Hematopoietic multipotent progenitor cell treated with erythropoietin and hydrocortisone succinate and interleukin-3 and kit ligand, for 15 days (in vitro differentiated cells): ENCODE measurements around the gene SNTB2.
A peak's percentile ranks its signal among the peaks of the same experiment; 100 is the strongest.
"Not testable (repeated sequence)": the region's sequence is repeated elsewhere in the genome, so short reads cannot be mapped to it uniquely, and the experiment has no call there.

Experiments
- DNase-seq: peaks from one replicate; pipeline ENCODE4 v3.0.0-alpha.2; 2015; ENCODE audit warnings: low spot score

SNTB2 gene

GRCh38 chr16:69236319-69236718 lies 49.4 kb downstream of the SNTB2 start:
- DNase-seq = no peak

DNA sequence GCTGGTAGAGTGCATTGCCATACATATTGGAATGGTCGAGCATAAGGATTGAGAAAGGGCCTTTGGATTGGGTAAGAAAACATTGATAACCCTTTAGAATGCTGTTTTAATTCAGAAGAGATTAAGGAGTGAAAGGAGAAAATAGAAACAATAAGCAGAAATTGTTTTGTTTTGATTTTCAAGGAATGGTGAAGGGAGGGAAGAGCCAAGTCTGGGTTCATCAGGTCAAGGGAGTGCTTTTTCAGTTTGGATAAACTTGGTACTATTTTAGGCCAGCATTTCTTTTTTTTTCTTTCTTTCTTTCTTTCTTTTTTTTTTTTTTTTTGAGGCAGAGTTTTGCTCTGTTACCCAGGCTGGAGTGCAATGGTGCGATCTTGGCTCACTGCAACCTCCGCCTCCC lies 50.3 kb downstream of the SNTB2 start:
- no peak for DNase-seq

- no peak for DNase-seq
Observed at GRCh38 chr16:69239851-69240250, 52.9 kb downstream of the SNTB2 start.

- no peak for DNase-seq
Observed at GRCh38 chr16:69240331-69240730, 53.4 kb downstream of the SNTB2 start.

DNA sequence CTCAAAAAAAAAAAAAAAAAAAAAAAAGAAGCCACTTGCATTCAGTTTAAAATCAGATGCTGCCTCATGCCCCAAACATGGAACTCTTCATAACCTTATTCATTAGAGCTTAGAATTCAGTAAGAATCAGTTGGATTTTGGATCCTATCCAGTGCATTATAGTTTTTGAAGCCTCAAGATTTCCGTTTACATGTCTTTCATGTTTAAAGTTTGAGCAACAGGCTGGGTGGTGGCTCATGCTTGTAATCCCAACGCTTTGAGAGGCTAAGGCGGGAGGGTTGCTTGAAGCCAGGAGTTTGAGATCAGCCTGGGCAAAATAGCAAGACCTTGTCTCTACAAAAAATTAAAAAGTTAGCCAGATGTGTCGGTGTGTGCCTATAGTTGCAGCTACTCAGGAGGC lies 55.0 kb downstream of the SNTB2 start:
- DNase-seq = no peak

DNA sequence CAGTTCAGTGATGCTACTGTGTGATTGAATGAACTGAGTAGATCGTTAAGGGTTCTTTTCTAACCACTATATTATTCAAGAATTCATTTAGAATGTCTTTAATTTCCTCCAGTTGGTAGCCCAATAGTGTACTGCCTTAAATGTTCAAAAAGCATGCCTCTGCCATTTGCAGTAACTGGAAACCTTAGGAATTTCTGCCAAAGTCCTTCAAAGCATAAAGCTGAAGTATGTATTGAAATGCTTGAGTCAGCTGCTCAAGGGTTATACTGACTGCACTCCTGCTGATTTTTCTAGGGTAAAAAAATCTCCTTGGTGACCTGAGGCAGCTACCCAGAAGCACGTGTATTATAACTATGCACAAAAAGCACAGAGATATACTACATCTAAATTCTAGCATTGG lies 56.5 kb downstream of the SNTB2 start:
- DNase-seq = no peak

DNA sequence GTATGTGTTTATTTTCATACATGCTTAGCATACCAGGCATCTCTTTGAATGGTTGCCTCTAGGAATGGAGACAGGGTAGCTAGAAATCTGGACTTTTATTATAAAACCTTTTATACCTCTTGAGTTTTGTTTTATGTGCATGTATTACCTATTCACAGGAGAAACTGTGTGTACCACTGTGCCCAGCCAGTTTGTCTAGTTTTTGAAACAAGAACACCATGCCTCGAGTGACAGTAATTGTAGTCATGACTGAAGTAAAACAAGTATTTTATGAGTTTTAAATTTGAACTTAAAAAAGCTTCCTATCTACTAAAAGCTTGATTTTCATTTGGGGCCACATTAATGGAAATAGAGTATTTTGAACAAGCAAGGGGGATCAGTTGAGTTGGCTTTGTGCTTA lies 57.4 kb downstream of the SNTB2 start:
- DNase-seq = no peak

DNA sequence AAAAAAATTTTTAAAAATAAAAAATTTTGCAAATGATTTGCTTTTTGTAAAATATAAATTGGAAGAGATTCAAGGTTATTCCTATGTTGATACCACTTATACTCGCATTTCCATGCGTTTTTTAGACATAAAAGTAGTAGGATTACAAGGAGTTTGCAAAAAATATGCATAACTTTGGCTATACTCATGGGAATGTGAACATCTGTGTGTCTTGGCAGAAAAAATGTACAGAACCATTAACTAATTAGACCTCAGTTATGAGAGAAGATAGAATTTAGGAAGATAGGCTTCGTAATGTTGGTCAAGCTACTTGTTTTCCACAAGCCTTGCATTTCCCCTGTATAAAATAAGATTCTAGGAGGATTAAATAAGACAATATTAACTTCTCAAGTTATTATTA lies 63.1 kb downstream of the SNTB2 start:
- no peak for DNase-seq

GRCh38 chr16:69253870-69254341 lies 66.9 kb downstream of the SNTB2 start:
- DNase-seq = no peak

GRCh38 chr16:69259428-69259764 lies 72.4 kb downstream of the SNTB2 start:
- not testable (repeated sequence) for DNase-seq

- no peak for DNase-seq
Observed at GRCh38 chr16:69260019-69260418, 73.1 kb downstream of the SNTB2 start.

DNA sequence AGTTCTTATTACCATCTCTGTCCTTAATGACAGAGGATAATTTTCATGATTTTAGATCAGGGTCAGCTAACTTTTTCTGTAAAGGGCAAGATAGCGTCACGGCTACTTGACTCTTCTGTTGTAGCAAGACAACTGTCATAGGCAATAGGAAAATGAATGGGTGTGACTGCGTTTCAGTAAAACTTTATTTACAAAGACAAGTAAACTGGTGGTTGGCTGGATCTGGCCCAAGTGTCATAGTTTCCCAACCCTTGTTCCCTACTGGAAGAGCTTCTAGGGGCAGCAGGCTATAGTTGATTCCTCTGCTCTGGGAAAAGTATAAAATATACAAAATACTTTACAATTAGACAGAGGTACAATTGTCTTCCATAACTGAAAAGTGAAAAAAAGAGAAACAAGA lies 73.5 kb downstream of the SNTB2 start:
- no peak for DNase-seq

DNA sequence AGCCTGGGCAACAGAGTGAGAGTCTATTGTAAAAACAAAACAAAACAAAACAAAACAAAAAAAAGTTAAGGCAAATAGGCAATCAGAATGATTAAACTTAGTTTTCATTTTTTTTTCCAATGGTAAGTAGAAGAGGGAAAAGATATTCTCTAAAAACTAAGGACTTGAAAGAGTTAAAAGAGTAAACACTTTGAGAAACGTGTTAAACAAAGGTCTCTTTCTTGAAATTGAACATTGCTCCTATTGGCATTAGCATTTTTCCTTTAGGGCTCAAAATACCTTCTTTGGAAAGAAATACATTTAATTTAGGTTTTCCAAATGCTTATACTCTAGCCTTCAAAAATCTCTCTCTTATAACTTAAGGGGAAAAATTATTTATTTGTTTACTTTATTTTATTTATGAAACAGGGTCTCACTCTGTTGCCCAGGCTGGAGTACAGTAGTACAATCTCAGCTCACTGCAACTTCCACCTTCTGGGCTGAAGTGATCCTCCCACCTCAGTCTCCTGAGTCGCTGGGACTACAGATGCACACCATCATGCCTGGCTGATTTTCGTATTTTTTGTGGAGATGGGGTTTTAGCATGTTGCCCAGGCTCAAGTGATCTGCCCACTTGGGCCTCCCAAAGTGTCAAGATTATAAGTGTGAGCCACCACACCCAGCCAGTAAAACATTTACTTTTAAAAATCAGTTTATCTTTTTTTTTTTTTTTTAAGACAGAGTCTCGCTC lies 79.5 kb downstream of the SNTB2 start:
- DNase-seq = no peak

- peak; percentile 44 for DNase-seq
Observed at GRCh38 chr16:69267633-69268032, 80.7 kb downstream of the SNTB2 start.

DNA sequence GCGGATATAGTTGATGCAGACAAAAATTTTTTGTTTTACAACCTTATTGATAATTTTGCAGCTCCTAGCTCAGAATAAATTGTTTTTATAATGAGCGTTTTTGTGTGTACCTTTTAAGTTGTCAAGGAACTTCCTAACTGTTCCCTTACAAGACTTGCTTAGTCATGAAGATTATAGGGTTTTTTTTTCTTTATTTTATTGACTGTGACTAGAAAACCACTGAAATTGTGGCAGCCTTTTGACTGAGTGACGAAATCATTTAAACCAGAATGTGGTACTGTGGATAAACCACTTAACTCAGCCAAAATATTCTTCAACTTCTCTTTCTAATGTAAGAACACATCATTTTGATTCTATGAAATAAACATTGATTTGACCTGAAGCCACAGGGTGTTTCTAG lies 83.4 kb downstream of the SNTB2 start:
- no peak for DNase-seq

- no peak for DNase-seq
Observed at GRCh38 chr16:69270831-69271230, 83.9 kb downstream of the SNTB2 start.

- no peak for DNase-seq
Observed at GRCh38 chr16:69273009-69273408, 86.0 kb downstream of the SNTB2 start.

GRCh38 chr16:69274699-69275235 lies 87.8 kb downstream of the SNTB2 start:
- no peak for DNase-seq

DNA sequence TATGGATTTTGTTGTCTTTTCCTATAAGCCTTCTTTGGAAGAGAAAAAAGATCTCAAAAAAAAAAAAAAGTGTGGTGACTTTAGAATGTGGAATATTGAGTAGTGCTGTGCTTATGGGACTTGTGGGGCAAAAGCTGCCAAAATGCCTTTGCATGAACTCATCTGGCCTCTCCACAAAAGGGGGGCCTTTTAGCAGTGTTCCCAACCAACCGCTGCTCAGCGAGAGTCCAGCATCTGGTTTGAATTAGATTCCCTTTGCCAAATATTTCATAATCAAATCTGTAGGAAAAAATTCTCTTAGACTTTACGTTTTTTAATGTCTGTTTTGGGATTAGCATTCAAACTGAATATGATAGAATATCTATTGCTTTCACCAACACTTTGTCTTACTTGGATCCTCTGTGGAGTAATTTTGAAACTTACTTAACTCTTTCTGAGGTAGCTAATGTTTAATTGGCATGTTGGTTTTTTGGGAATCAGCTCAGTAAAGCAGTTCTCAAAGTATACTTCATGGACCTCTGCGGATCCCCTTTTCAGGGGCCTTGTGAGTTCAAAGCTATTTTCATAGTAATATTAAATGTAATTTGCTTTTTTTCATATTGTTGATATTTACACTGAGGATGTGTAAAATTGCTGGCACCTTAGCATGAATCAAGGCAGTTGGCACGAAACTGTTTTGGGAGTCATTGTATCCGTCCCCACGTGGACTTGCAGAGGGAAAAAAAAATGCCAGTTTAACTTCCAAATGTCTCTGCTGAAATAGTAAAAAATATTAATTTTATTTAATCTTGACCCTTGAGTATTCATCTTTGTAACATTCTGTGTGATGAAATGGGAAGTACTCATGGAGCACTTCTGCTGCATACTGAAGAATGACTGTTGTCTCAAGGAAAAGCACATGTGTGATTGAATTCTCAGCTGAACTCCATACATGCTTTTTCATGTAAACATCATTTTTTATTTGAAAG lies 89.5 kb downstream of the SNTB2 start:
- no peak for DNase-seq

GRCh38 chr16:69277413-69277812 lies 90.4 kb downstream of the SNTB2 start:
- DNase-seq = no peak

DNA sequence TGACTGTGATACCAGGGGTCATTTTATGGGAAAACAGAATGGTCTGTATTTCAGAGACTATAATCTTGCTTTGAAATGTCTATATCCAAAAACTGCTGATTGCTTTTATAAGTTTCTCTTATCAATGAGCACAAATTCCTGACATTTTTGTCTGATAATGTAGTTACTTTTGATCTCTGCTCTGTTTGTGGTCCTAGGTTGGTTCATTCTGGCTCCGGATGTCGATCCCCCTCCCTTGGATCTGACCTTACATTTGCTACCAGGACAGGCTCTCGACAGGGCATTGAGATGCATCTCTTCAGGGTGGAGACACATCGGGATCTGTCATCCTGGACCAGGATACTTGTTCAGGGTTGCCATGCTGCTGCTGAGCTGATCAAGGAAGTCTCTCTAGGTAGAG lies 96.9 kb downstream of the SNTB2 start:
- no peak for DNase-seq

- no peak for DNase-seq
Observed at GRCh38 chr16:69285240-69285639, 98.3 kb downstream of the SNTB2 start.
